Left renal cortex interstitium (tissue), 4 donors: Measurements from ENCODE around the gene SDS. TPM values are rescaled to one million over a fixed set of nuclear protein-coding genes. Genes with fewer than 3 reads are reported as not detected.

Source experiments
- DNase-seq, 4 donors: peaks; one replicate each; pipeline ENCODE4 v3.0.0-alpha.2; 2013; ENCODE audit warnings: low read depth in 4 of 4, low spot score in 2 of 4, missing footprints in 1 of 4
- polyA plus RNA-seq, 4 donors: library from polyadenylated mRNA; unstranded; fragments of 120-200 nt; gene quantifications; one replicate each; pipeline ENCODE4 v1.2.1, GENCODE V29; 2013; ENCODE audit not compliant: insufficient read length in 4 of 4

SDS gene
- under 1 TPM; 0.17 to 0.44 (median 0.35) TPM for polyA plus RNA-seq

DNA sequence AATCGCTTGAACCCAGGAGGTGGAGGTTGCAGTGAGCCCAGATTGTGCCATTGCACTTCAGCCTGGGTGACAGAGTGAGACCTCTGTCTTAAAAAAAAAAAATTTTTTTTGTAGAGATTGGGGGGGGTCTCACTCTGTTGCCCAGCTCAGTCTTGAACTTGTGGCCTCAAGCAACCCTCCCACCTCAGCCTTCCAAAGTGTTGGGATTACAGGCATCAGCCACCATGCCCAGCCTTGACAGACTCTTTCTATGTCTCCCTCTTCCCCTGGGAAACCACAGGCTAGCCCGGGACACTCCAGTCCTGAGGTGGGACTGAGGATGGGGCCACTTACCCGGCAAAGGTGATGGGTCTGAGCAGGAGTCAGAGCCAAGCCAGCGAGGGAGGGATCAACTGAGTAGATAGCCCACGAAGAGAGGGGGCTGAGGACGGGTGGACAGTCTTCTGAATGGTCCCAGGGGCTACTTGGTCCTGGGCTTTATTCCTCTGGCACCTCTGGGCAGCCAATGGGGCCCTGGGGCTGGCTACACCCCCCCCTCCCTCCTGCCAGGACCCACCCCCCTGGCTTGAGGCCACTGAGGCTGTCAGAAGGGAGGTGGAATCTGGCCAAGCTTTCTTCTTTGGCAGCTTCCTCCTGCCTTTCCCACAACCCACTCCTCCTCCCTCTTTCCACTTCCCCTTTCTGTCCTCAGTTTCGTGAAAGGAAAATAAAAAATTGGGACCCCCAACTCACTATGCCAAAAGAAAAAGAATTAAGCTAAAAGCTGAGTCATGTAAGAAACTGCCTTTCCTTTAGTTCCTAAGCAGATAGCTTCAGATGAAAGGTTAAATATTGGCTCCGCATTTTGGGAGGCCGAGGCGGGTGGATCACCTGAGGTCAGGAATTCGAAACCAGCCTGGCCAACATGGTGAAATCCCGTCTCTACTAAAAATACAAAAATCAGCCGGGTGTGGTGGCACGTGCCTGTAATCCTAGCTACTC is at the start of gene SDS:
SDS (minus strand) TSS at position 453 of the 981 bp plus-strand sequence. CDS start 4,179 bp downstream, outside the sequence.
- DNase-seq = peak in 1 of 4 donors; percentile 19

DNA sequence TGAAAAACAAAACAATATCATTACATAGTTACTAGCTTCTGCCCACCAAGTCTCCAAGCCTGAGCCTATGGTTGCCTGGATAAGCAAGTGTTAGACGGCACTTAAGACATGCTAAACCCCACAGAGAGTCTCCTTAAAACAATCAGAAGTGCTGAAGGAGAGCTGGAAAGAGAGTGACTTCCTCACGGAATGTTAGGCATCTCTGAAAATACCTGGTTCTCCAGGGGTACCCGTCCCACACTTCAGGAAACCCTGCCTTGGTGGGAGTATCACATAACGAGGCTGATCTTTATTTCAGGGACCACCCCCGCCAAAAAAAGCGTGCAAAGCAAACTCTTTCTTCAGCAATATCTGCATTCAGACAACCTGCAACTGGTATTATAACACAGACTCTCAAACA is 49.6 kb upstream of the SDS start:
- DNase-seq = no peak

DNA sequence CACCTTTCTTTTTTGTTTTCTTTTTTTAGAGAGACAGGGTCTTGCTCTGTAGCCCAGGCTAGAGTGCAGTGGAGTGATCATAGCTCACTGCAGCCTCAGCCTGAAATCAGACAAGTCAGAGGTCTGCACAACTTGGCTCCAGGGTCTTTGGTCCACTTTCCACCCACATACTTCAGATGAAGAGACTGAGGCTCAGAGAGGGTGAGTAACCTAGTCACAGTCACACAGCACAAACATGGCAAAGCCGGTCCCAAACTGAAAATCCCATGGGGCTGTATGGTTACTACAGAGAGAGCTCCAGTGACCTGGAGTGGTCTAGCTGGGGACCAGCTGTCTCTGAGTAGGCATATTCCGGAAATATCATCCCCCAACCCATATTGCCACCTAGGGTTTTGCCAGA is 48.8 kb upstream of the SDS start:
- DNase-seq = no peak

GRCh38 chr12:113449839-113450238 is 46.2 kb upstream of the SDS start:
- DNase-seq = no peak

DNA sequence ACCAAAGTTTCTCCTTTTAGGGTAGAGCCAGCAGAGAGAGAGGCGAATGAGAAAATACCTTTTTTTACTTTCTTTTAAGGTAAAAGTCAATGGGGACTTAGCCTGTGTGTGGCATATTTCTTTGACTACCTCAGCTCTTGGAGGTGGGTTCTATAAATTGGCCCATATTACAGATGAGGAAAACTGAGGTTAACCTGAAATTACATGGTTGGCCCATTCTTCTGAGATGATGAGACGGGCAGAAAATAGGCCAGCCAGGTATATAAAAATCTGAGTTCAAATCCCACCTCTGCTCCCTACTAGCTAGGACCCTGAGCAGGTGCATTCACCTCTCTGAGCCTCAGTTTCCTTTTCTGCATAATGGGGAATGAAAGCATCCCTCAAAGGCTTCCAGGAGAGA is 45.6 kb upstream of the SDS start:
- DNase-seq = no peak

GRCh38 chr12:113448873-113449272 is 45.2 kb upstream of the SDS start:
- no peak for DNase-seq

DNA sequence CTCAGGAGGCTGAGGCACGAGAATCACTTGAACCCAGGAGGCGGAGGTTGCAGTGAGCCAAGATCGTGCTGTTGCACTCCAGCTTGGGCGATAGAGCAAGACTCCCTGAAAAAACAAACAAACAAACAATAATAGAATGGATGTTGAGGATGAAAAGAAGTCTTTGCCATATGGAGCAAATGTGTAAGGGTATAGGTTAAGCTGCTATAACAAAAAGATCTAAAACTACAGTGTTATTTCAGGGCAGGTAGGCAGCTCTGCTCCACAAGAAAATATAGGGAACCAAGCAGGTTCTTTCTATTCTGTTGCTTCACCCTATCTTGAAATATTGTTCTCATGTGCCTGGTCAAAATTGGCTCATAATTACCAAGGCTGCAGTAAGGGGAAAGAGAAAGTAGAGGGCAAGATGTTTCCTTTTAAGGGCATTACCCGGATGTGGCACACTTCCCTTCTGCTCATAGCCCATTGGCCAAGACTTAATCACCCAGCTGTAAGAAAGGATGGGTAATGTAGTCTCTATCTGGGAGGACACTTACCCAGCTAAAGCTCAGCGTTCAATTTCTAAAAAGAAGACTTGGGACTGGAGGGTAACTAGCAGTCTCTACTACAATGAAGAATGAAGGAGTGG is 42.0 kb upstream of the SDS start:
- no peak for DNase-seq

- no peak for DNase-seq
Observed at GRCh38 chr12:113443030-113443539, 39.4 kb upstream of the SDS start.

DNA sequence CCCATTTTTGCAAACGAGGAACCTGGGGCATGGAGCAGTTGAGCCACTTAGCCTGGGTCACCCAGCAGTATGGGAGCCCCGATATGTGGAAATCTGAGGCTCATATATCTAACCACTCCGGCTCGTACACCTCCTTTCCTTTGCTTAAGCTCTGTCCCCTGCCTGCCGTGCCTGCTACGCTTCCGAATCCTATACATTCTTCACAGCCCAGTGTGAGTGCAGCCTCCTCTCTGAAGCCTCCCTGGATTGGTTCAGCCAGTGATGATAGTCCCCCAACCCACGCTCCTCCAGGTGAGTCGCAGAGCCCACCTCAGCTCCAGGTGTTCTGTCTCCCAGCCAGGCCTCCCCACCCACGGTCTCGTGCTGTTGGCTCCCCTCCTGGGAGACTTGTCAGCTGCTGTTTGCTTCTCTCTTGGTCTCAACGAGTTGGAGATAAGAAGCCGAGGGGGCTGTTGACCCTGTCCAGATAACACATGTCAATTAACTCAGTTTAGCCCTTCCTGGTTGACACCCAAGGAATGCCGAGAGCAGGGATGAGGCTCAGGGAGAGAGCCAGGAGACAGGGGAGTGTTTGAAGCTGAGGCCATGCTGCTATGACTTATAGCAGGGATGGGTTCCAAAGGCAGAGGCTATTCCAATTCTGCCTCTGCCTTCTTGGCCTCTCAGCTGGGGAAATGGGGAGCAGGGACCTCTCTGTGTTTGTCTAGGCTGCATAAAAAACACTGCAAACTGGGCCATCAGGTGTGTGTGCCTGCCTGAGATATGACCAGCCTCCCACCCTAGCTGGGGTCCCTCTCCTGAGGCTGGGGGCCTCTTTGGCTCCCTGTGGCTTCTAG is 37.5 kb upstream of the SDS start:
- DNase-seq = no peak

DNA sequence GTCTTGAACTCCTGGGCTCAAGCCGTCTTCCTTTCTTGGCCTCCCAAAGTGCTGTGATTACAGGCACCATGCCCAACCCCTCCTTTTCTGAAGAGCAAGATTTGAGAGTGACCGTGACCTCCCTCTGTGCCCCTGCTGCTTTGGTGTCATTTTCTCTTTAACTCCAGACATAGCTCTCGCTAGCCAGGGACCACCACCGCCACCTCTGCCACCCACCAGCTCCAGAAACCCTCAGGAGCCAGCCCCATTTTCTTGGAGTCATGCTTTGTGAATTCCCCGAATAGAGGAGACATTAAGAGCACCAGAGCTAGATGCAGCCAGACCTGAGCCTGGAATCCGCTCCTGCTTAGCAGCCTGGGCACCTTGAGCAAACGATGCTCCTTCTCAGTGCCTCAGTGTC is 36.6 kb upstream of the SDS start:
- no peak for DNase-seq

DNA sequence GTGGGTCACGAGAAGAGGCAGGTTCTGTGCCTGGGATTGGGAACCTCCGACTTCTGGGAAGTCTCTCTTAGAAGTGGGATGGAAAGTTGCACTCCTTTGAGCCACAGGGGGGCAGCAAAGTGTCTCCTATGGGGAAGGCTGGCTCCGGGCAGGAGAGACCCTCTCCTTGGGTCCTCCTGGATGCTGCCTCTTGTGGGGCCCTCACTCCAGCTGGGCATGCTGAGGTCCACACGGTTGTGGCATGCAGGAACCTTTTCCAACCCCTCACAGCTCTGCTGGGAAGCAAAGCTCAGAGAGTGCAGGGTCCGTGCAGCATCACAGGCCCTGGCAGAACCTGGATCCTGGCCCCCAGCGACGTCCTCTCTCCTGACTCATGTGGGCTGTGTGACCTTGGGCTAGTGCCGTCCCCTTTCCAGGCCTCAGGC is 35.9 kb upstream of the SDS start:
- no peak for DNase-seq

GRCh38 chr12:113439301-113439597 is 35.6 kb upstream of the SDS start:
- DNase-seq = no peak

DNA sequence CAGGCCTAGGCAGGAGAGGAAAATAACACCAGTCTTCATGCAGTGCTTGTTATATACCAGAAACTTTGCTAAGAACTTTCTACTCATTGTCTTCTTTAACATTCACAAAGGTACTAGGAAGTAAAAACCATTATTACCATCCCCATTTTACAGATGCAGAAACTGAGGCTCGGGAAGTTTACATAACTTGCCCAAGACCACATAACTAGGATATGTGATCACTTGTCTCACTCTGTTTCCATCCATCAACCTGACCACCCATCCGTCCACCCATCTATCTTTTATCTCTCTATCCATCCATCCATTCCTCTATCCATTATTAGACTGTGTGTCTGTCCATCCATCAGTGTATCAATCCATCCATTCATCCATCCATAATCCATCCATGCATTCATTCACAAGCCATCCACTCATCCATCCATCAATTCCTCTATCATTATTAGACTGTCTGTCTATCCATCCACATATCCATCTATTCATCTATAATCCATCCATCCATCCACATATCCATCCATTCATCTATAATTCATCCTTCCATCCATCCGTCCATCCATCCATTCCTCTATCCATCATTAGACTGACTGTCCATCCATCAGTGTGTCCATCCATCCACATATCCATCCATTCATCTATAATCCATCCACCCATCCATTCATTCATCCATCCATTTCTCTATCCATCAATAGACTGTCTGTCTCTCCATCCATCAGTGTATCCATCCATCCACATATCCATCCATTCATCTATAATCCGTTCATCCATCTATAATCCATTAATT is 35.0 kb upstream of the SDS start:
- DNase-seq = no peak

GRCh38 chr12:113437729-113438100 is 34.0 kb upstream of the SDS start:
- DNase-seq = no peak

GRCh38 chr12:113436993-113437728 is 33.5 kb upstream of the SDS start:
- no peak for DNase-seq

DNA sequence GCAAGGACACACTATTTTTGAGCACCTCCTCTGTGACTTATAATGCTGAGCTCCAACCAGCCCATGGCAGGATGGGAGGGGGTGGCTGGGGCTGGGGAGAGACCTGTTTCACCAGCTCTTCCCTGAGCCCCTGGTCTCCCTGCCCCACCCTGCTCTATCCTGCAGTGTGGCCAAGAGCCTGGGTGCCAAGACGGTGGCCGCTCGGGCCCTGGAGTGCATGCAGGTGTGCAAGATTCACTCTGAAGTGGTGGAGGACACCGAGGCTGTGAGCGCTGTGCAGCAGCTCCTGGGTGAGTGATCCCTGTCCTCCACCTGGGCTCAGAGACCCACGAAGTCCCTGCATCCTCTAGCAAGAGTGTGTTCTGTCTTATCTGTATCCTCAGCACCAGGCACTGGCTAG is 32.9 kb upstream of the SDS start:
- no peak for DNase-seq

DNA sequence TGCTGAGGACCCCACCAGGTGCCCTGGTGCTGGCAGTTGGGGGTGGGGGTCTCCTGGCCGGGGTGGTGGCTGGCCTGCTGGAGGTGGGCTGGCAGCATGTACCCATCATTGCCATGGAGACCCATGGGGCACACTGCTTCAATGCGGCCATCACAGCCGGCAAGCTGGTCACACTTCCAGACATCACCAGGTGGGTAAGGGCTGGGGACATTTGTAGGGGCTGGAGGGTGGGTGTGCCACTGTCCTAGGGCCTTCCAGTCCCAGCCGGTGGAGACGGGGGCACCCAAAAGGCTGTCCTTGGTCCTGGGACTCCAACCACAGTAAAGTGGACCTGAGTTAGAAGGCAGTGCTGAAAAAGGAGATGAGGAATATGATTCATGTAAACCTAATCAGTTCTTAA is 31.7 kb upstream of the SDS start:
- DNase-seq = no peak

GRCh38 chr12:113432986-113433385 is 29.3 kb upstream of the SDS start:
- DNase-seq = no peak

DNA sequence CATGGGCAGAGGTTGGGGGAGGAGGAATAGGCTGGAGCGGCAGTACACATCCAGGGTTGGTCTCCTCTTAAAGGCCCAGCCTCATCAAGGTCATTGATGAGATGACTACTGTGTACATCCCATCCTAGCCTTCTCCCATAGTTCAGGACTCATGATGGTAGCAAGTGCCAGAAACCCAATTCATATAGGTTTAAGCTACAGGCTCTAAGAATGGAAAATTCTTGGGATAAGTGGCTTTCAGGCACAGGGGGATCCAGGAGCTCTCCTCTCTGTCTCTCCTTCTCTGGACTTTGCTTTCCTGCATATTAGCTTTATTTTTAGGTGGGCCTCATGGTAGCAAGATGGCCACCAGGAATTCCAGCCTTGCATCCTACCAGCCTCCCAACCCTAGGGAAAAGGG is 24.8 kb upstream of the SDS start:
- DNase-seq = no peak

- no peak for DNase-seq
Observed at GRCh38 chr12:113427882-113428281, 24.2 kb upstream of the SDS start.
